ENCODE data around the gene ATP1A4.

DNA sequence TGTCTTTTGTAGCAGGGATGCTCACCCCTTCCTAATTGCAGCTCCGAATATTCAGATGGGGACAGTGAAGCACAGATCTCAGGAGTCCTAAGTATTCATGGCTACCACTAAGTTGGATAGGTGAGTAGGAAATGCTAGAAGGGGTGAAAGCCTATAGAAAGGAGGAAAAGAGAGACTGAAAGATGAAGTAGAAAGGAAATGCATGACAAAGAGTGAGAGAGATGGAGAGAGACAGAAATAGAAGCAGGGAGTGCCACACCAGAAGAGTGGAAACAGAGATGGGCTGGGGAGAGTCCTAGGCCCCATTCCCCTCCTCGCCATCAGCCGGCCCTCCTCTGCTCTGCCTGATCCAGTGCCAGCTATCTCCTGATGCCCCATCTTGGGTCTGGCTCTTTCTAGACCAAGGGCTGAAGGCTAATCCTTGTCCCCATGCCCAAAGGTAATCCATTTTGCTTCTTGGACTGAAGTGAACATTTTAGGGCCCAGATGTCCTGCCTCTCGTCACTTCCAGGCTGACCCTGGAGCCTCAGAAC is 55.8 kb downstream of the ATP1A4 start:
- TF ChIP-seq CTCF (IDR thresholded peaks at IDR 0.05; ENCODE audit: low read depth, low read length, missing input control) (no peak), FOXA1 (IDR thresholded peaks at IDR 0.05) (no peak), YY1 (IDR thresholded peaks at IDR 0.05) (no peak), GABPA (IDR thresholded peaks at IDR 0.05 in 1 of 2, conservative IDR thresholded peaks at IDR 0.05 in 1 of 2) (no peak), TAF1 (conservative IDR thresholded peaks at IDR 0.05) (no peak), ZBTB33 (IDR thresholded peaks at IDR 0.05) (no peak)
- TF ChIP-seq, protein P1, sequence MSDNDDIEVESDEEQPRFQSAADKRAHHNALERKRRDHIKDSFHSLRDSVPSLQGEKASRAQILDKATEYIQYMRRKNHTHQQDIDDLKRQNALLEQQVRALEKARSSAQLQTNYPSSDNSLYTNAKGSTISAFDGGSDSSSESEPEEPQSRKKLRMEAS (IDR thresholded peaks at IDR 0.05): no peak
